NCI-H2107 treated with DMSO at 0.1 percent for 48 hours (cell line): ENCODE results near the gene MMD.
"Not testable (repeated sequence)": the region's sequence is repeated elsewhere in the genome, so short reads cannot be mapped to it uniquely, and the experiment has no call there.

Experiments used
- DNase-seq: peaks from one replicate; lab custom pipeline; 2025; ENCODE audit not compliant: unreplicated experiment; lab: John Stamatoyannopoulos, UW

The MMD gene, protein sequence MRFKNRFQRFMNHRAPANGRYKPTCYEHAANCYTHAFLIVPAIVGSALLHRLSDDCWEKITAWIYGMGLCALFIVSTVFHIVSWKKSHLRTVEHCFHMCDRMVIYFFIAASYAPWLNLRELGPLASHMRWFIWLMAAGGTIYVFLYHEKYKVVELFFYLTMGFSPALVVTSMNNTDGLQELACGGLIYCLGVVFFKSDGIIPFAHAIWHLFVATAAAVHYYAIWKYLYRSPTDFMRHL

DNA sequence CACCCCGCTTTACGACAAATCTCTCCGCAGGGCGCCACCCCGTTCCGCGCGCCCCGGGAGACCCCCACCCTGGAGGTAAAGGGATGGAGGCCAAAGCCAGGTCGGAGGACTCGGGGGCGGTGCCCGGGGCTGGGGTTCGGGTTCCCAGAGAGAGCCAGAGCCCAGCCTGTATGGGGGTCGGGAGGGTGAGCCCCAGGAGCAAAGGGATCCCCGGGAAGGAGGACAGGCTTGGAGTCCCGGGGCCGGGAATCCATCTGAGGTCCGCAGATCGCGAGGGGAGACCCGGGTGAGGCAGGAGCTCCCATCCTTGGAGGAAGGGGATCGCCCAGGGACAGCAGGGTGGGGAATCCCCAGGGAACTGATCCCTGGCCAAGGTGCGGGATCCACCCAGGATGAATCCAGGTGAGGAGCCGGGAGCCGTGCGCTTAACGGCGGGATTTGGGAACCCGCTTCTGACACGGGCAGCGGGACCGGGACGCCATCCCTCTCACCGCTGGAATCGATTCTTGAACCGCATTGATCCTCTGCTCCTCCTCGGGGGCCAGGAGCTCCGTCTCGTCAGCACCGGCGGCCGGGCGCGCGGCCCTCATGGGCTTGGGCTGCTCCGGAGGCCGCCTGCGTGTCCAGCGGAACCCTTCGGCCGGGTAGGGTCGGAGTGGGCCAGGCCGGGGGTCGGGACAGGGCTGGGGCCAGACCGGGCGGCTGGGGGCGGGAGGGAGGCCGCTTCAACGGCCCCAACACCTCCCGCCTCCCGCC is at the start of gene MMD:
Gene MMD, minus strand, starts transcription at position 657 of the 756 bp plus-strand sequence. Its CDS starts 140 bp downstream, at position 517.
- DNase-seq: no peak

DNA sequence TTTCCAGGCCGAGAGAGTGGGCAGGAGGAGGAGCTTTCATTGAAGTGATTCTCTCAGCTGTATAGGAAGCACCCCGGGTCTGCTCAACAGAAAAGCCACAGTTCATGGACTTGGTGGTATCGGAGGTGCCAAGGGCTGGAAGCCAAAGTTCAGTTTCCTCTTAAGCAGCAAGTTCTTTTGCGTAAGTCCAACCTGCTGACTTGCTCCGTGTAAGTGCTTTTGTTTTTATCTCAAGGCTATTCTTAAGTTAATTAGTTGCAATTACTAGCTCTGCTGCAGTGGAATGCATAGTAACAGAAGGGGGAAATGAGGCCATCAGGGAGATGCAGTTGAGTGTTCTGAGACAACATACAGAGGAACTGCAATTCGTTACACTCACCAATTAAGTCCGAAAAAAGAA is 45.0 kb upstream of the MMD start:
- DNase-seq: no peak

DNA sequence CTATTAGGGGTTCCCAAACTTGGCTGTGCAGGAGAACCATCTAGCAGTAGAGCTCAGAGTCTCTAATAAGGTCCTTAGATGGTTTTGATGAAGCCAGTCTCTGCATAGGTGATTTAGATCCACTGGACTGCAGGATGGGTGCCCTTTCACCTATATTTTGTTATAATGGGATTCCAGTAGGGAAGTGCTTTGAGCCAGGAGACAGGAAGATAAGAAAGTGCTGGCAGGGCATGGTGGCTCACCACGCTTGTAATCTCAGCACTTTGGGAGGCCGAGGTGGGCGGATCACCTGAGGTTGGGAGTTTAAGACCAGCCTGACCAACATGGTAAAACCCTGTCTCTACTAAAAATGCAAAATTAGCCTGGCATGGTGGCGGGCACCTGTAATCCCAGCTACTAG is 44.1 kb upstream of the MMD start:
- DNase-seq: not testable (repeated sequence)

DNA sequence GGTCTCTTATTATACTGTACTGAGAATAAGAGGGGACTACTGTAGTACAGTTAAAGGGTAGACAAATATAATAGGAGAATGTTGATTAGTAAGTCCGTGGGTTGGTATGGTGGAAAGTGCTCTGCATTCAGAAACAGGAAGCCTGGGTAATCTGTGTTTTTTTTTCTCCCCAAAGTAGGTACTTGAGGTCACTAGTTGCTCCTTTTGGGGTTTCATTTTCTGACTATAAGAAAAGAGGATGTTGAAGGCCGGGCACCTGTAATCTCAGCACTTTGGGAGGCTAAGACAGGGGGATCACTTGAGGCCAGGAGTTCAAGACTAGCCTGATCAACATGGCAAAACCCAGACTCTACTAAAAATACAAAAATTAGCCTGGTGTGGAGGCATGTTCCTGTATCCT is 42.0 kb upstream of the MMD start:
- DNase-seq: no peak

DNA sequence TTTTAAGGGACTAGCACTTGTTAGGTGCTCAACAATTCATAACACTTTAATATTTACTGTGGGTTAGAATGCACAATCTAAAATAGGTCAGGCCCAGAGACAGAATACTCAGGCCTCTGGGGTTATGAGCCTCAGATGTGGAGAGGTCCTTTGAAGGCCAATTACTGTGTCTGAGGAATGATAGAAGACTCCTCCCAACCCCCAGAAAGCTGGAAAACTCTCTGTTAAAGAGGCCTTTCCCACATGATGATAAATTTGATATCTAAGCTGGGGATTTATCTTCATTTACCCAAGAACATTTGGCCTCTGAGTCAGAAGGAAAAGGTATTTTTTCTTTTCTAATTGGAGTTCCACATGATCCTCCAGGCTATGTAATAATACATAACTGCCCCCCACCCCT is 41.1 kb upstream of the MMD start:
- no peak for DNase-seq

DNA sequence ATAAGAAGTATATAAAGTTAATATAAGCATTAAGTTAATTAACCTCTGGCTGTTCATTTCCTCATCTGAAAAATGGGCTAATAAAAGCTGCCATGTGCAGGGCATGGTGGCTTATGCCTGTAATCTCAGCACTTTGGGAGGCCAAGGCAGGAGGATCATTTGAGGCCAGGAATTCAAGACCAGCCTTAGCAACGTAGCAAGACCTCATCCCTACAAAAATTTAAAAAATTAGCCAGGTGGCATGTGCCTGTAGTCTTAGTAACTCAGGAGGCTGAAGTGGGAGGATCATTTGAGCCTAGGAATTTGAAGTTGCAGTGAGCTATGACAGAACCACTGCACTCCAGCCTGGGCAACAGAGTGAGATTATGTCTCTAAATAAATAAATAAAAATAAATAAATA is 40.6 kb upstream of the MMD start:
- no peak for DNase-seq

DNA sequence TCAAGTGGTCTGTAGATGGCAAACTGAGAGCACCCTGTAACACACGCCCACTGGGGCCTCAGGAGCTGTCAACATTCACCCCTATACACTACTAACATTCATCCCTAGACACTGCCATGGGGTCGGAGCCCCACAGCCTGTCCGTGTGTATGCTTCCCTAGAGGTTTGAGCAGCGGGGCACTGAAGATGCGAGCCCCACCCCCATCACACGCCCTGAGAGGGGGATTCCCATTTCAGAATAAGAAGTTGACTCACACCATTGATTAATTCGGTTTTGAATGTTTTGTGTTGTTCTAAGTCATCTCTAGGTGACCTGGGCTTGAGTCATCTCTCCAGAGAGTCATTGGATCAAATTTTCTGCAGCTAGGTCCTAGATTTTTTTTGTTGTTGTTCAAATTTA is 37.3 kb upstream of the MMD start:
- no peak for DNase-seq

DNA sequence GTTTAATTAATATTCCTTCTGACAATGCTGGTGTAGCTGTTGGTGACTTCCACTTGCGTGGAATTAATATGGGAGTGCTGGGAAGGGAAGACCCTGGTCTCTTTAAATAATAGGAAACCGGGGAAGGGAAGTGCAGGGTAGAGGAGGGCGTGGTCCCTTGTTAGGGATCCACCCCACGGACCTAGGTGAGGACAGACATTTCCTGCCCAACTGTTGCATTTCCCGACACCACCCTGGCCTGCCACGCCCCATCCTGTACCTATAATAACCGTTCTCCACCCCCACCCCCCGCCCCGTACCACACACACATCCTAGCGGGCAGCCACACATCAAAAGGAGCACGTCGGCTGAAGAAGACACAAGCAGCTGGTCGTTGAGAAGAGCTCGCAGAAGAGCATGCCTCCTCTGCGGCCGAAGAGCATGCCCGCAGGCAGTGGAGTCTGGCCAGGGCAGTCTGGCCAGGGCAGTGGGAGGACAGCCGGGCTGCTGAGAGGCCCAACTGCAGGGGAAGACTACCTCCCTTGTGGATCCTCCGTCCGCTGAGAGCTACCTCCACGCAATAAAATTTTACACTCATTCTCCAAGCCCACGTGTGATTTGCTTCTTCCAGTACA is 36.8 kb upstream of the MMD start:
- no peak for DNase-seq

DNA sequence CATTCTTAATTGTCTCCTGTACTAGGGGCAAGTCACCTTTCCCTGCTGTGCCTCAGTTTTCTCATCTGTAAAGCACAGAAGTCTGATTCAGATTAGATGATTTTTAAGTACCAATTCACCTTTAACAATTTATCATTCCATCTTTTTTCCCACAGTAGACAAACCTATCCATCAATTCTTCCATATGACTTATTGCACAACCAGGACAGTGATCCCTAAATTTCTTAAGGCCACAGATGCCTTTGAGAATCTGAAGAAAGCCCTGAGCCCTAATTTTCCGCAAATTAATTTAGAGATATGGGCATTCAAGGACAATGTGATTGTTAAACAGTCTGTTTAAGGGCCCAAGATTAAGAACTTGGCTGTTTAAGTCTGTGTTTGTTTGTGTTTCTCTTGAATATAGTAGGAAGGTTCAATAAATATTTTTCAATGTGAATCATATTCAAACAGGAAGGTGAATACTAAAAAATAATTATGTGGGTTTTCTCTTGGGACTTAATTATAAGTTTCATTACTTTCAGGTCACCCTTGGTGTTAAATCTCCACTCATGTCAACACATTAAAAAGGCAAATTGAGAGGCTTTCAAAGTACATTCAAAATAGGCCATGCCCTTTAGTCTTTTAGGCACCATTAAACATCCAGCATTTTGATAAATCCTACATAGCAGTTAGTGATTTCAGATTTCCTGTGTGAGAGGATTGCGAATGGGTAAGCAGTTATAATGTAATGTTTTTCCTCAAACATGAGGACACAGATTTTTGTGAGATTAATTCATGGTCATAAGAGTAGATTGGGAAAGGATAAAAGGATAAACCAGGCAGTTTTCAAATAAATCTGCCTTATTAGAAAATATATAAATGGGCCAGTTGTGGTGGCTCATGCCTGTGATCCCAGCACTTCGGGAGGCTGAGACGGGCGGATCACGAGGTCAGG is 34.9 kb upstream of the MMD start:
- no peak for DNase-seq

DNA sequence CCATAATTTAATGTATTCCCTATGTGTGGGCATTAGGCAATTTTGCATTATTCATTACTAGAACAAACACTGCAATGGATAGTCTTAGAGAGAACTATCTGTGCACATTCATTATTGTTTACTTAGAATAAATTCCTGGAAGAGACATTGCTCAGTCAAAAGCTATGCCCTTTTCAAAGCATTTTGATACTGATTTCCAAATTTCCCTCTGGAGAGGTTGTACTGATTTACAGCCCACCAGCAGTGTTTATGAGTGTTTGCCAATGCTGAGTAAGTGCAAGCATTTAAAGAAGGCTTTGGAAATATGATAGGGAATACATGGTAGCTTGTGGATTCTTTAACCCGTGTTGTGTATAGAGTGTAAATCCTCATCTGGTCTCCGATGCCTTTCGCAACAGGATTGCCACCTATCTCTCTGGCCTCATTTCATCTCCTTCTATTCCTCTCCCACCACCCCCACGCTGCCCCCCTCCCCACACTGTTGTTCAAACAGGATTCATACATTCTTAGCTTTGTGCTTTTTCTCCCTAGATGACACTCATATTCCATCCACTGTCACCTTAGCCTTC is 33.4 kb upstream of the MMD start:
- DNase-seq: no peak

DNA sequence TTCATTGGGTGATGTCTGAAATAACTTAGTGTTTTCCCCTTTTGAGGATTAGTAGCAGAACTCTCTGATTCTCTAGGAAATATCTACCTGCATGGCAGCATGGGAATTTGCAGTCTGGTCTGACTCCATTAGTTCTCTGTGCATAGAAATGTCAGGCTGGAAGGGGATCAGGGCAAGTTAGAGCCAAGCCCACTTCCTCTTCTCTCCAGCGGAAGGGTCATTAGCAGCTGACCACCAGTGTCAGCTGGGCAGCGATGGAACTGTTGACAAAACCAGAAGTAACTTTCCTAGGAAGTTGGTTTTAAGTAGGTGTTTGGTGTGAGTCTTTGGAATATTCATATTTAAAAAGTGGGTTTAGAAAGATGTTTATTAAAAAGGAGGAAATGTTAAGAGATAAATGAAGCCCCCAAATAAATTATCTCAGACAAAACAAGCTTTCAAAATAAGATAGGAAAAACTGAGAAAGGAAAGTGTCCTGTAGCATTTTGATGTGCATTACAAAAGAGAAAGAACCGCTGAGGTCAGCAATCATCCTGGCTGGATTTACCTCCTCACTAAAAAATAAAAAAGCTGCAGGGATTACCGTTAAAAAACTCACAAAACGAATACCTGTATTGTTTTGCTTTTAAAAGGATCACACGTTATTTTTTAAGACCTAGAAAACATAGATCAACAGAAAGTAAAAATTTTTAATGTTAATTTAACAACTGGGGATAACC is 32.4 kb upstream of the MMD start:
- no peak for DNase-seq

DNA sequence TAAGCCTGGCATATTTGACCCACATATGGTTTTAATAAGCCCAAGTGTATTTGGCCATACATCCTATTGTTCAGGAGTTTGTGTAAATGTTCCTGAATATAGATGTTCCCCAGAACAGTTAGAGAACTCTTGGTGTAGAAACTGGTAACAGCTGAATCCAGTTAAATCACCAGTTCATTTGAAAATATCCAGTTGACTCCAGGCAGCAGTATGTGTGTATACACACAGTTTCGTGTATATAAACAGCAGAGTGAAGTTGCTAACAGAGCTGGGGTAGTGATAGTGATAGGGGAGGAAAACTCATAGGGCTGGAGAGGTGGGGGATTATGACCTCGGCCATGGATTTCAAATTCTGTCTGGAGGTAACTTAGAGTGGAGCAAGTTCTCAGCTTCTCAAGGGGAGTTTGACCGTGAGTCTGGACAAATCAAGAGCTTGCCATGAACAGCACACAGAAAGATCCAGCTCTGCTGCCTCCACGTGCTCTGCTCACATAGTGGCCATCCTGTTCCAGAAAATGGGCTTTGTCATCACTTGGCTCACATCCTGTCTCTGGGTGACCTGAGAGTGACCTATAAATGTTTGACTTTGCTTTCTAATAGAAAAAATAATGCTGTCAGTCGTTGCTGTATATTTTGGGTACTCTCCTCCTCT is 30.6 kb upstream of the MMD start:
- DNase-seq: no peak

DNA sequence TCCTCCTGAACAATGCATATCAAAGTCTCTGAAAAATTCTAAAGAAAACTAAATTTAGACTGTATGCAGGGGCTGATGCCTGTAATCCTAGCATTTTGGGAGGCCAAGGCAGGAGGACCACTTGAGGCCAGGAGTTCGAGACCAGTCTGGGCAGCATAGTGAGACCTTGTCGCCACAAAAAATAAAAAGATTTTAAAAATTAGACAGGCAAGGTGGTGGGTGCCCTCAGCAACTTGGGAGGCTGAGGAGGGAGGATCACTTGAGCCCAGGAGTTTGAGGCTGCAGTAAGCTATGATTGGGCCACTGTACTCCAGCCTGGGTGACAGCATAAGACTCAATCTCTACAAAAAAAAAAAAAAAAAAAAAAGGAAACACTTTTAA is 30.1 kb upstream of the MMD start:
- DNase-seq: no peak

DNA sequence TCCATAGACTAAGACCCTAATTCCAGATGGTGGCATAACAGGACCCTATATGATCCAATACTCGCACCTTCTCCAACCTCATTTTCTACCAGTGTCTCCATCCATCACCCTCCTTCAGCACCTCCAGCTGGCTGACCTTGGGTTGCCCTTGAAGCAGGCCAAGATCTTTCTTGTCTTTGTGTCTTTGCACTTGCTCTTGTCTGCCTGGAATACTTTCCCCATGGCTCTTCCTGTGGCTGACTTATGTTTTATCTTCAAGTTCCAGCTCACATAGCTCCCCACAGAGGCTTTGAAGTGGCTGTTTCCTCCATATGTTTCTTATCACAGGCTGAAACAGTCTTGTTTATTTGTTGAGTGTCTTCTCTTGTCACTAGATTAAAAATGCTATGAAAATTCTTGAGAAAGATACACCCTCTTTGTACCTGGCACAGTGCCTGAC is 29.6 kb upstream of the MMD start:
- no peak for DNase-seq

DNA sequence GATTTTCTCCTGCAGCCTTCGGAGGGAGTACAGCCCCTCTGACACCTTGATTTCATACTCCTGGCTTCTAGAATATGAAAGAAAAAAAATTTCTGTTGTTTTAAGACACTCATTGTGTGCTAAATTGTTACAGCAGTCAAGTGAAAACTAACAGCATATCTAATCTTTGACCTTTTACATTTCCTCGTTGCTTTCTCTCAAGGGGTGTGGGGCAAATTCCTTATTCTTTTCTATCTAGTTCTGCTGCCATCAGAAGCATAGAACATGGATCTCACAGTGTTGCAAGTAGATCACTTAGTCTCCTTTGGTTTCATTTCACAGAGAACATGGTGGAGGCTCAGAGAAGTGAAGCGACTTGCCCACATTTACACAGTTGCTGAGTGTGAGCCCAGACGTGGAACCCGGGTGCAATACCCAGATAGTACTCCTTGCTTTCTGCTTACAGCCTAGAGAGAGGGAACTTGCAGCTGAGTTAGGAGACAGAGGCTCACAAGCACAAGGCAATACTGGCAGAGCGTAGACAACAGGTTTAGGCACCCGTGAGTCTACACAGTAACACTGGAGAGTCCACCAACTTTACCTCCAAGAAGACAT is 28.7 kb upstream of the MMD start:
- no peak for DNase-seq

DNA sequence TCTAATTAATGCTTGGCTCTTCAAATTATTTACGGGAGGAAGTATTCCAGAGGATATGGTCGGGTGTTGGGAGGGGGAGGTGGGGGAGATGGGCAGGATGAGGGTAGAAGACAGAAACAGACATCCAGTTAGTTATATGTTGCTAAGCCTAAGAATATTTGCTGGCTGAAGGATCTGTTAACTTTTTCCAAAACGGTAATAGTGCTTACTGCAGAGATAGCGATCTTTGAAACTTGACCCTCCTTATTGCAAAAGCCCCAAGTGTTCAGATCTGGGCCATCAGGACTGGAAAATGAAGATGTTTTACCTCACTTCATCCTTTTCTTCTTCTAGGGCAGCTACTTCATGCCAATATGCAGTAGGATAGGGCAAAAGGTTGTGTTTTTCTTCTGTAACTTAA is 27.0 kb upstream of the MMD start:
- DNase-seq: no peak

DNA sequence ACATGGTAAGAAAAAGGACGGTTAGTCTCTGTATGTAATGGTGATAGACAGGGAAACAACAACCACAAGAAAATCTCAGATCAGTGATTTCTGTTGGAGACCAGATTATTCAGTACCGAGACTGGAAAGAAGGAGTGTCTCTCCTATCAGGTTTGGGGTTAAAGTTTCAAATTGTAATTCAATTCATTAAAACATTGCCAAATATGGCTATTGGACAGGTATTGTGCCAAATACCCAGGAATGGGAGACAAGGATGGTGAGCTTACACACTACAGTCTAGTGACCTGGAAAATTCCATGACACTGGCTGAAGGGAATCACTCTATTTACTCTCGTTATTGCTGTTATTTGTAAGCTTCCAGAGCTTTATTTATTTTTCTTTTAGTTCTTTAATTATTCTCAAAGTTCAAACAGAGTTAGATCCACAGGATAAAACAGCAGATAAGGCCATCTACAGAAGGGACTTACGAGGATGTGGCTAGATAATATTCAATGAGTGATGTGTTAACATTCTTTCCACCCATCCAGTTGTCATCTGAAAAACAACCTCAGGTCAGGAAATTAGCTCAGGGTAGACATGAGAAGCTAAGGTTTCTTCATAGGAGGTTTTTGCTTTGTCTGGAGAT is 25.1 kb upstream of the MMD start:
- DNase-seq: no peak

DNA sequence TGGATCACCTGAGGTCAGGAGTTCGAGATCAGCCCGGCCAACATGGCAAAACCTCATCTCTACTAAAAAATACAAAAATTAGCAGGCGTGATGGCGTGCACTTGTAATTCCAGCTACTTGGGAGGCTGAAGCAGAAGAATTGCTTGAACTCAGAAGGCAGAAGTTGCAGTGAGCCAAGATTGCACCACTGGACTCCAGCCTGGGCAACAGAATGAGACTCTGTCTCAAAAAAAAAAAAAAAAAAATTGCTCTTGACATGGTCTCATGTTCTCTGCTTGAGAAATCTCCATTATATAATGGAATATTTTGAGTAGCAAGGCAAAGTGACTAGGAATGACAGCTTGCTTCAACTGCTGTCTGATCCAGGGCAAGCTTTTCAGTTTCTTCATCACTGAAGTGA is 24.4 kb upstream of the MMD start:
- DNase-seq: not testable (repeated sequence)
